Stimulated activated CD4-positive, alpha-beta T cell treated with anti-CD3 and anti-CD28 coated beads, Interleukin-4, amount 100 ng/mL, for 24 hours (primary cell): Measurements from ENCODE around the gene BICC1.
"Not testable (repeated sequence)": the region's sequence is repeated elsewhere in the genome, so short reads cannot be mapped to it uniquely, and the experiment has no call there.

Source experiments
- DNase-seq: peaks from one replicate; pipeline ENCODE4 v3.0.0-alpha.2; 2020

The BICC1 gene

GRCh38 chr10:58837826-58838225 is 325.2 kb downstream of the BICC1 start:
- DNase-seq: no peak

- no peak for DNase-seq
Measured at GRCh38 chr10:58838561-58839208, 326.0 kb downstream of the BICC1 start.

- DNase-seq: no peak
Measured at GRCh38 chr10:58839771-58840170, 327.1 kb downstream of the BICC1 start.

- no peak for DNase-seq
Measured at GRCh38 chr10:58840840-58841435, 328.3 kb downstream of the BICC1 start.

GRCh38 chr10:58842860-58843376 is 330.2 kb downstream of the BICC1 start:
- DNase-seq: no peak

GRCh38 chr10:58843760-58844159 is 331.1 kb downstream of the BICC1 start:
- DNase-seq: no peak

GRCh38 chr10:58844680-58845079 is 332.0 kb downstream of the BICC1 start:
- DNase-seq: no peak

GRCh38 chr10:58846856-58847255 is 334.2 kb downstream of the BICC1 start:
- no peak for DNase-seq

GRCh38 chr10:58851606-58852005 is 338.9 kb downstream of the BICC1 start:
- DNase-seq: no peak

GRCh38 chr10:58853668-58854067 is 341.0 kb downstream of the BICC1 start:
- no peak for DNase-seq

- DNase-seq: no peak
Measured at GRCh38 chr10:58854811-58855210, 342.1 kb downstream of the BICC1 start.

GRCh38 chr10:58856508-58857240 is 344.0 kb downstream of the BICC1 start:
- DNase-seq: no peak

GRCh38 chr10:58857251-58857805 is 344.7 kb downstream of the BICC1 start:
- DNase-seq: no peak

GRCh38 chr10:58858123-58858522 is 345.5 kb downstream of the BICC1 start:
- not testable (repeated sequence) for DNase-seq

- no peak for DNase-seq
Measured at GRCh38 chr10:58859526-58859925, 346.9 kb downstream of the BICC1 start.

- no peak for DNase-seq
Measured at GRCh38 chr10:58867683-58868082, 355.0 kb downstream of the BICC1 start.

- DNase-seq: no peak
Measured at GRCh38 chr10:58868736-58869435, 356.2 kb downstream of the BICC1 start.

- no peak for DNase-seq
Measured at GRCh38 chr10:58870070-58870469, 357.4 kb downstream of the BICC1 start.

- DNase-seq: no peak
Measured at GRCh38 chr10:58873161-58873560, 360.5 kb downstream of the BICC1 start.
